ENCODE data around the gene PLXNA2. TPM values are rescaled to one million over a fixed set of nuclear protein-coding genes. Genes with fewer than 3 reads are reported as not detected.

The PLXNA2 gene
- total RNA-seq, 4 donors from 2014 or later, result 19.8 to 41.6 (median 27.9) TPM

- Histone ChIP-seq H3K4me3 (no peak overlapping the region), H3K9me3 (no peaks in the 10 kb centered on the region), H3K4me1 (peaks cover 0 to 8% (median 7%) of the 10 kb centered on the region in 4 donors), H3K36me3 (peaks cover 28 to 92% (median 63%) of the 10 kb centered on the region in 4 donors), H3K27ac (replicated peaks in 1 of 4) (no peak overlapping the region), H3K27me3 (no peaks in the 10 kb centered on the region)
- TF ChIP-seq POLR2AphosphoS5 (IDR thresholded peaks at IDR 0.05) (no peak), POLR2A (IDR thresholded peaks at IDR 0.05; ENCODE audit: low read depth) (no peak), EP300 (IDR thresholded peaks at IDR 0.05) (no peak), CTCF (IDR thresholded peaks at IDR 0.05) (no peak)
- intact Hi-C loops (cut with DNase I), result no loop called here
- 88% methylated on average over 3 of the region's 3 CpGs for WGBS
- DNase-seq (ENCODE audit: extremely low spot score), result no peak
Observed at GRCh38 chr1:208068908-208069307, 175.3 kb downstream of the PLXNA2 start.

GRCh38 chr1:208068407-208068806 is 175.8 kb downstream of the PLXNA2 start:
- Histone ChIP-seq H3K27ac (replicated peaks in 1 of 4) (no peak overlapping the region), H3K4me1 (peaks cover 0 to 8% (median 7%) of the 10 kb centered on the region in 4 donors), H3K4me3 (no peak overlapping the region), H3K9me3 (no peaks in the 10 kb centered on the region), H3K36me3 (peaks cover 25 to 91% (median 58%) of the 10 kb centered on the region in 4 donors), H3K27me3 (no peaks in the 10 kb centered on the region)
- no peak for TF ChIP-seq EP300 (IDR thresholded peaks at IDR 0.05)
- TF ChIP-seq POLR2AphosphoS5 (IDR thresholded peaks at IDR 0.05), result no peak
- TF ChIP-seq CTCF (IDR thresholded peaks at IDR 0.05), result no peak
- TF ChIP-seq POLR2A (IDR thresholded peaks at IDR 0.05; ENCODE audit: low read depth), result no peak
- DNase-seq (ENCODE audit: extremely low spot score), result no peak
- intact Hi-C loops (cut with DNase I), result no loop called here
- 86% methylated on average over 7 of the region's 7 CpGs for WGBS

GRCh38 chr1:208066583-208066982 is 177.6 kb downstream of the PLXNA2 start:
- TF ChIP-seq EP300 (IDR thresholded peaks at IDR 0.05), result no peak
- no peak for TF ChIP-seq POLR2AphosphoS5 (IDR thresholded peaks at IDR 0.05)
- no peak for TF ChIP-seq CTCF (IDR thresholded peaks at IDR 0.05)
- no peak for TF ChIP-seq POLR2A (IDR thresholded peaks at IDR 0.05; ENCODE audit: low read depth)
- DNase-seq (ENCODE audit: extremely low spot score), result no peak
- Histone ChIP-seq H3K36me3 (peaks cover 18 to 90% (median 53%) of the 10 kb centered on the region in 4 donors), H3K27me3 (no peaks in the 10 kb centered on the region), H3K9me3 (no peaks in the 10 kb centered on the region), H3K4me3 (no peak overlapping the region), H3K4me1 (peaks cover 0 to 18% (median 7%) of the 10 kb centered on the region in 4 donors), H3K27ac (replicated peaks in 1 of 4) (no peak overlapping the region)
- WGBS, result 83% methylated on average over 1 of the region's 1 CpG
- intact Hi-C loops (cut with DNase I), result no loop called here

DNA sequence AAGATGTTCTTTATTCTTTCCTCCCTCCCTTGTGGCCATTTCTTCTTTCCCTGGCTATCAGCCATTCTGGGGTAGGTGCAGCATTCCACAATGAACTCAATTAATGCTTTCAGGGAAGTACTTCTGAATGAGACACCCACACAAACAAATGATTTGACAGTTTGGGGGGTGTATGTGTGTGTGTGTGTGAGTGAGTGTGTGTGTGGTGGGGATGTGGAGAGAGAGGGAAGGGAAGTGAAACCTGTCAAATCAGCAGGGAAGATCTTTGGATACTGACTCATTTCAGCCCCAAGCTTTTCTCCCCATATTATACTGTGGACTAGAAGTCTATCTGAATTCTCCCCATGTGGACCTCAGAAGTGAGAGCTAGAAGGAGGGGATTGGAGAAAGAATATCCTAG is 178.3 kb downstream of the PLXNA2 start:
- intact Hi-C loops (cut with DNase I), result no loop called here
- Histone ChIP-seq H3K4me1 (peaks cover 0 to 18% (median 7%) of the 10 kb centered on the region in 4 donors), H3K27me3 (no peaks in the 10 kb centered on the region), H3K36me3 (peaks cover 12 to 89% (median 46%) of the 10 kb centered on the region in 4 donors), H3K9me3 (no peaks in the 10 kb centered on the region), H3K27ac (replicated peaks in 1 of 4) (peak overlapping the region in 1 of 4 donors; percentile 31), H3K4me3 (no peak overlapping the region)
- TF ChIP-seq CTCF (IDR thresholded peaks at IDR 0.05) (no peak), EP300 (IDR thresholded peaks at IDR 0.05) (no peak), POLR2AphosphoS5 (IDR thresholded peaks at IDR 0.05) (no peak), POLR2A (IDR thresholded peaks at IDR 0.05; ENCODE audit: low read depth) (no peak)
- no peak for DNase-seq (ENCODE audit: extremely low spot score)

DNA sequence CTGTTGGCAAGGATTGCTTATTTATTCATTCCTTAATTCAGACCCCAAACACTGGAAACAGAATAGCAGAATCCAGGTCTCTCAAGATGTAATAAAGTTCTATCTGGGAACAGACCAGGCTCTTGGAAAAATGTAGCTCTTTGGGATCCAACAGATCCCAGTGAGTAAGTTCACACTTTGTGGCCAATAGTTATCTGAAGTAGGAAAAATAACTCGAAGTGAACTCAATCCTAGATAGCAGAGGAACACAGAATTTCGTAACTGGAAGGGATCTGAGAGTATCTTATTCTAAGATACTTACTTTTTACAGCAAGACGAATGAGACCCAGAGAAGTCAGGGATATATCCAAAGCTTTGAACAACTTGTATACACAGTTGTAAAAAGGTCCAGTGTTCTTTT is 182.6 kb downstream of the PLXNA2 start:
- H3K36me3 ChIP-seq, result peaks cover 0 to 96% (median 59%) of the 10 kb centered on the region in 4 donors
- no peaks in the 10 kb centered on the region for H3K27me3 ChIP-seq
- DNase-seq (ENCODE audit: extremely low spot score), result no peak
- intact Hi-C loops (cut with DNase I), result no loop called here
- TF ChIP-seq EP300 (IDR thresholded peaks at IDR 0.05) (no peak), POLR2AphosphoS5 (IDR thresholded peaks at IDR 0.05) (no peak), CTCF (IDR thresholded peaks at IDR 0.05) (no peak), POLR2A (IDR thresholded peaks at IDR 0.05; ENCODE audit: low read depth) (no peak)
- H3K9me3 ChIP-seq, result no peaks in the 10 kb centered on the region
- 74% methylated on average over 3 of the region's 3 CpGs for WGBS
- no peak overlapping the region for H3K27ac ChIP-seq (replicated peaks in 1 of 4)
- peaks cover 0 to 18% (median 7%) of the 10 kb centered on the region in 4 donors for H3K4me1 ChIP-seq
- H3K4me3 ChIP-seq, result no peak overlapping the region
